CD14-positive monocyte (primary cell): ENCODE data around the gene RBM25. TPM values are rescaled to one million over a fixed set of nuclear protein-coding genes. Genes with fewer than 3 reads are reported as not detected.
A peak's percentile ranks its signal among the peaks of the same experiment; 100 is the strongest.

ENCODE experiments used
- DNase-seq, 3 donors: peaks; one replicate each; pipeline ENCODE4 v3.0.0-alpha.2; 2011 to 2022
- H2AFZ ChIP-seq: 2 replicates; pipeline ENCODE4 v1.6.0; 2012; ENCODE audit warnings: mild to moderate bottlenecking, low read depth, low read length, inconsistent platforms; ENCODE audit not compliant: insufficient read depth, poor library complexity, severe bottlenecking
- H3K27ac ChIP-seq, 2 donors: 1 replicate in 1 of 2; 2 replicates in 1 of 2; pipeline ENCODE4 v1.5.1; 2012 to 2013; ENCODE audit warnings: low read length in 2 of 2, control low read depth in 1 of 2, inconsistent platforms in 1 of 2, low read depth in 1 of 2, mild to moderate bottlenecking in 1 of 2
- H3K27me3 ChIP-seq, 2 donors: one replicate each; pipeline versions ENCODE4 v1.6.0 to v1.6.1; 2011 to 2013; ENCODE audit warnings: low read length in 2 of 2; ENCODE audit not compliant: control insufficient read depth in 2 of 2, insufficient read depth in 2 of 2
- H3K36me3 ChIP-seq, 2 donors: replicated peaks in 1 of 2; 1 replicate in 1 of 2; 2 replicates in 1 of 2; pipeline versions ENCODE4 v1.5.1 to v1.6.1; 2012 to 2013; ENCODE audit warnings: low read length in 2 of 2, control low read depth in 1 of 2, inconsistent platforms in 1 of 2, mild to moderate bottlenecking in 1 of 2; ENCODE audit not compliant: insufficient read depth in 2 of 2, control insufficient read depth in 1 of 2
- H3K4me1 ChIP-seq, 2 donors: 1 replicate in 1 of 2; 2 replicates in 1 of 2; pipeline versions ENCODE4 v1.5.1 to v1.6.1; 2012 to 2013; ENCODE audit warnings: low read length in 2 of 2, control low read depth in 1 of 2, inconsistent platforms in 1 of 2, mild to moderate bottlenecking in 1 of 2, moderate library complexity in 1 of 2; ENCODE audit not compliant: insufficient read depth in 2 of 2, control insufficient read depth in 1 of 2
- H3K4me2 ChIP-seq: replicated peaks from 2 replicates; pipeline ENCODE3; 2012; ENCODE audit warnings: low read length, moderate library complexity, mild to moderate bottlenecking; ENCODE audit not compliant: poor library complexity, severe bottlenecking; ENCODE audit errors: extremely low read depth
- H3K4me3 ChIP-seq, 3 experiments: fragments of 200-600 bp in 1 of 3; sonication (generic) in 1 of 3; replicated peaks in 1 of 3; 1 replicate in 2 of 3; 2 replicates in 1 of 3; pipeline ENCODE4 v1.5.1; 2011 to 2013; ENCODE audit warnings: low read length in 3 of 3, mild to moderate bottlenecking in 3 of 3, control low read depth in 2 of 3, low read depth in 2 of 3, inconsistent platforms in 1 of 3, moderate library complexity in 1 of 3
- H3K79me2 ChIP-seq: 2 replicates; pipeline ENCODE4 v1.6.0; 2012; ENCODE audit warnings: mild to moderate bottlenecking, control low read depth, inconsistent platforms, low read length, moderate library complexity; ENCODE audit not compliant: insufficient read depth
- H3K9ac ChIP-seq: 2 replicates; pipeline ENCODE4 v1.6.0; 2017; ENCODE audit warnings: low read length, mild to moderate bottlenecking; ENCODE audit not compliant: insufficient read depth, poor library complexity, severe bottlenecking
- H3K9me3 ChIP-seq, 2 donors: replicated peaks in 1 of 2; 1 replicate in 1 of 2; 2 replicates in 1 of 2; pipeline versions ENCODE4 v1.5.1 to v1.6.1; 2012 to 2013; ENCODE audit warnings: low read length in 2 of 2, control low read depth in 1 of 2; ENCODE audit not compliant: control insufficient read depth in 1 of 2, insufficient read depth in 1 of 2
- H4K20me1 ChIP-seq: 2 replicates; pipeline ENCODE4 v1.6.0; 2012; ENCODE audit warnings: mild to moderate bottlenecking, low read length, control low read depth, moderate library complexity; ENCODE audit not compliant: insufficient read depth
- H3K27ac Mint-ChIP-seq, 7 donors: one replicate each; pipeline ENCODE4 v1.8.0; 2020; ENCODE audit warnings: mild to moderate bottlenecking in 7 of 7, mixed read lengths in 7 of 7, moderate library complexity in 6 of 7, inconsistent platforms in 2 of 7
- H3K27me3 Mint-ChIP-seq, 3 donors: one replicate each; pipeline ENCODE4 v1.8.0; 2021 to 2022; ENCODE audit warnings: low read depth in 3 of 3, mild to moderate bottlenecking in 3 of 3, mixed read lengths in 3 of 3, moderate library complexity in 3 of 3, inconsistent platforms in 1 of 3
- H3K36me3 Mint-ChIP-seq, 2 donors: one replicate each; pipeline ENCODE4 v1.8.0; 2020; ENCODE audit warnings: mixed read lengths in 2 of 2, inconsistent platforms in 1 of 2, mild to moderate bottlenecking in 1 of 2
- H3K4me1 Mint-ChIP-seq: one replicate; pipeline ENCODE4 v1.8.0; 2020; ENCODE audit warnings: mild to moderate bottlenecking, mixed read lengths
- H3K4me3 Mint-ChIP-seq, 2 donors: one replicate each; pipeline ENCODE4 v1.8.0; 2020; ENCODE audit warnings: mild to moderate bottlenecking in 2 of 2, mixed read lengths in 2 of 2, moderate library complexity in 1 of 2
- H3K9me3 Mint-ChIP-seq, 7 donors: one replicate each; pipeline ENCODE4 v1.8.0; 2020 to 2022; ENCODE audit warnings: mixed read lengths in 7 of 7, mild to moderate bottlenecking in 6 of 7, moderate library complexity in 6 of 7, inconsistent platforms in 2 of 7
- WGBS: methylation state at CpG from one replicate; pipeline ENCODE4 v1.1.5; 2013; ENCODE audit warnings: missing lambda C conversion rate; ENCODE audit not compliant: insufficient coverage; 5-methylcytosine and 5-hydroxymethylcytosine counted together
- intact Hi-C, 2 donors: fragments of 100-400 bp; cut with micrococcal nuclease; formaldehyde crosslinking; loops; one replicate each; pipeline versions ENCODE4 v1.15.0 to v1.15.1; 2023
- polyA plus RNA-seq, 3 donors: library from polyadenylated mRNA; depleted of rRNA in 1 of 3; unstranded in 2 of 3; stranded (reverse) in 1 of 3; fragments of 300-500 nt in 2 of 3; fragments of >200 nt in 1 of 3; fragmentation: Illumina TruSeq in 2 of 3; gene quantifications; 1 replicate in 2 of 3; 2 replicates in 1 of 3; pipeline ENCODE4 v1.2.3, GENCODE V29; 2012 to 2021
- TF ChIP-seq, protein P1 (sequence below): fragments of 200-600 bp; IDR thresholded peaks from one replicate; pipeline ENCODE4 v1.8.0; 2022; ENCODE audit warnings: antibody characterized with exemption, mild to moderate bottlenecking

Gene RBM25
- polyA plus RNA-seq, 3 donors = 15.6 to 46.5 (median 25.2) TPM

DNA sequence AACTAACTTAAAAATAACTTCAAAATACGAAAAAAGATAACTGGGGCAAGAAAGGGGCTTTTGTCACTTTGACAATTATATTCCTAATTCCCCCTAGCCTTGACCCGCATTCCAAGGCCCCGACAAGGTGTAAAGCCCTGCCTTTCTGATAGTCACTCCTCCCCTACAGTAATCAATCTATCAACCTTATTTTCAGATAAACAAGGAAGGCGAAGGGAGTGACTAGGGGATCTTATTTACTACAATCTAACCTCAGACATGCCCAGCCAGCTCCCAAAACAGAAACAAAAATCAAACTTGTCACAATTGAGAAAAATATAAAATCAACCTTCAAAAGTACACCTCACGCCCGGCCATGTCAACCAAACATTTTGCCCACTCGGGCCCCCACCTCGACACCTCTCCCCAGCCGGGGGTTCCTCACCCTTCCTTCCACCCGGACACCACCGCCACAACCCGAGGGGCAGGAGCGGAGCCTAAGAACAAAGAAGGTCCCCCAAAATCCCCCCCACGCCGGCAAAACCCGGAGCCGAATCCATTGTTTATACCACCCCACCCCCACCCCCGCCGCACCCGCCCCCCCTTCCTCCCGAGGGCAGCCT, 32.0 kb upstream of the RBM25 start:
- peaks cover 21 to 23% of the 10 kb centered on the region in 2 donors for H3K4me1 ChIP-seq
- TF ChIP-seq, protein P1, sequence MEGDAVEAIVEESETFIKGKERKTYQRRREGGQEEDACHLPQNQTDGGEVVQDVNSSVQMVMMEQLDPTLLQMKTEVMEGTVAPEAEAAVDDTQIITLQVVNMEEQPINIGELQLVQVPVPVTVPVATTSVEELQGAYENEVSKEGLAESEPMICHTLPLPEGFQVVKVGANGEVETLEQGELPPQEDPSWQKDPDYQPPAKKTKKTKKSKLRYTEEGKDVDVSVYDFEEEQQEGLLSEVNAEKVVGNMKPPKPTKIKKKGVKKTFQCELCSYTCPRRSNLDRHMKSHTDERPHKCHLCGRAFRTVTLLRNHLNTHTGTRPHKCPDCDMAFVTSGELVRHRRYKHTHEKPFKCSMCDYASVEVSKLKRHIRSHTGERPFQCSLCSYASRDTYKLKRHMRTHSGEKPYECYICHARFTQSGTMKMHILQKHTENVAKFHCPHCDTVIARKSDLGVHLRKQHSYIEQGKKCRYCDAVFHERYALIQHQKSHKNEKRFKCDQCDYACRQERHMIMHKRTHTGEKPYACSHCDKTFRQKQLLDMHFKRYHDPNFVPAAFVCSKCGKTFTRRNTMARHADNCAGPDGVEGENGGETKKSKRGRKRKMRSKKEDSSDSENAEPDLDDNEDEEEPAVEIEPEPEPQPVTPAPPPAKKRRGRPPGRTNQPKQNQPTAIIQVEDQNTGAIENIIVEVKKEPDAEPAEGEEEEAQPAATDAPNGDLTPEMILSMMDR = no peak
- peaks cover 35% of the 10 kb centered on the region for H4K20me1 ChIP-seq
- H3K36me3 ChIP-seq = peaks cover 15 to 30% of the 10 kb centered on the region in 2 donors
- H3K27me3 ChIP-seq = no peaks in the 10 kb centered on the region
- H3K79me2 ChIP-seq = peaks cover 44% of the 10 kb centered on the region
- peak overlapping the region; percentile 55 to 89 (median 88) for H3K4me3 ChIP-seq
- Mint-ChIP-seq H3K36me3 (peaks cover 28 to 30% of the 10 kb centered on the region in 2 donors), H3K27me3 (peaks cover 0 to 1% (median 1%) of the 10 kb centered on the region in 3 donors), H3K4me3 (peak overlapping the region; percentile 94 to 97), H3K4me1 (peaks cover 42% of the 10 kb centered on the region), H3K27ac (peak overlapping the region; percentile 73 to 92 (median 89)), H3K9me3 (no peaks in the 10 kb centered on the region)
- intact Hi-C loops = loop anchor here in 1 of 2 donors (2.0 kb wide), 1 partner anchor 32 kb away; the partner anchor contains the start of gene RBM25
- peak overlapping the region; percentile 79 for H3K4me2 ChIP-seq
- peak overlapping the region; percentile 64 for H3K9ac ChIP-seq
- no peak for DNase-seq
- peak overlapping the region; percentile 87 for H2AFZ ChIP-seq
- no peaks in the 10 kb centered on the region for H3K9me3 ChIP-seq
- WGBS = 0% methylated on average over 9 of the region's 21 CpGs
- peak overlapping the region; percentile 56 to 79 for H3K27ac ChIP-seq

DNA sequence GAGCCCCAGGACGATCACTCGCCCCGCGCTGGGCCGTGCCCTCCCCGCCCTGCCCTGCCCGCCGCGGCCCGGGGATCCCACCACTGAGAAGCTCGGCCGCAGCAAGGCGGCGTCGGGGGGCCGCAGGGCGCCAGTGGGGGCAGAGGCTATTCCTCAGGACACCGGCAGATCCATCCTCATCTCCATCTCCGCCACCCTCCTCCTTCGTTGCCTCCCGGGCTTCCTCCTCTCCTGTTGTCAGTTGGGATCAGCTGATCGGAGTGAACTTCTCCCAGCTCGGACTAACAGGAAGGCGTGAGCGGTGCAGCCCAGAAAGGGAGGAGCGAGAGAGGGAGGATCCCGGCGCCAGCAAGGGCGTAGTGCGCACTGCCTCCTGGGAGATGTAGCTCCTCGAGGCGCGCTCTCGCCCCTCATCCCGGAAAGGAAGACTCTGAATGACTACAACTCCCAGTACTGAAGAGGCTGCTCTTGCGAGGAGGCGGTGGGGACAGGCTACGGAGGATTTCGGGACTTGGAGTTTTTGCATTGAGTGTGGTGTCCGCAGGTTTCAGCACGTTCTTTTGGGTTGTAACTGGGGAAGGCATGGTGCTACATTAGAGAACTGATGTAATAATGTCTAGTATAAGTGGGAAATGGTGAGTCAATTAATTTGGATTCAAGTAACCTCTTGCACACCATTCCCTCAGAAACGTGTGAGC, 31.3 kb upstream of the RBM25 start, which contains the start of gene ZFYVE1:
Gene ZFYVE1 (minus strand): TSS at position 262 of the 698 bp plus-strand sequence. CDS start 2,598 bp downstream, outside the sequence.
- Histone ChIP-seq H3K79me2 (peaks cover 37% of the 10 kb centered on the region), H2AFZ (peak within 1 kb of the TSS; percentile 87), H3K27me3 (no peaks in the 10 kb centered on the region), H3K4me1 (peaks cover 21 to 23% of the 10 kb centered on the region in 2 donors), H3K27ac (peak within 1 kb of the TSS; percentile 56 to 79), H3K4me3 (peak within 1 kb of the TSS; percentile 55 to 89 (median 88)), H4K20me1 (peaks cover 29% of the 10 kb centered on the region), H3K4me2 (peak within 1 kb of the TSS; percentile 79), H3K9ac (peak within 1 kb of the TSS; percentile 64), H3K9me3 (no peaks in the 10 kb centered on the region), H3K36me3 (peaks cover 11 to 24% of the 10 kb centered on the region in 2 donors)
- TF ChIP-seq, protein P1 = no peak
- no peaks in the 10 kb centered on the region for H3K9me3 Mint-ChIP-seq
- H3K4me1 Mint-ChIP-seq = peaks cover 39% of the 10 kb centered on the region
- H3K4me3 Mint-ChIP-seq = peak within 1 kb of the TSS; percentile 94 to 97
- peaks cover 0 to 1% (median 1%) of the 10 kb centered on the region in 3 donors for H3K27me3 Mint-ChIP-seq
- peak; percentile 92 to 99 (median 95) for DNase-seq
- under 1% methylated on average over 35 of the region's 42 CpGs for WGBS
- H3K36me3 Mint-ChIP-seq = peaks cover 22 to 23% of the 10 kb centered on the region in 2 donors
- intact Hi-C loops = loop anchor here in 1 of 2 donors (2.0 kb wide), 1 partner anchor 32 kb away; the partner anchor contains the start of gene RBM25
- peak within 1 kb of the TSS; percentile 84 to 96 (median 93) for H3K27ac Mint-ChIP-seq
